Natural killer cell (primary cell): Measurements from ENCODE around the gene C1QTNF2. TPM values are rescaled to one million over a fixed set of nuclear protein-coding genes. Genes with fewer than 3 reads are reported as not detected.

Experiments used
- ATAC-seq, 3 donors: fragments of 150-1000 bp in 2 of 3; fragments of 200-7000 bp in 1 of 3; cut with Tn5 transposase; 1 replicate in 1 of 3; 2 replicates in 2 of 3; pipeline ENCODE4 v1.10.0; 2021; ENCODE audit warnings: mild to moderate bottlenecking in 2 of 3, moderate library complexity in 2 of 3
- DNase-seq, 2 donors: peaks; one replicate each; pipeline versions ENCODE4 v3.0.0 to v3.0.0-alpha.2; 2013 to 2021; ENCODE audit warnings: mixed read lengths in 1 of 2
- H3K27ac ChIP-seq: one replicate; pipeline ENCODE4 v1.5.1; 2013; ENCODE audit warnings: mild to moderate bottlenecking, low read length
- H3K27me3 ChIP-seq: one replicate; pipeline ENCODE4 v1.6.1; 2013; ENCODE audit warnings: low read length; ENCODE audit not compliant: control insufficient read depth, insufficient read depth
- H3K36me3 ChIP-seq: one replicate; pipeline ENCODE4 v1.6.1; 2013; ENCODE audit warnings: low read length; ENCODE audit not compliant: control insufficient read depth, insufficient read depth
- H3K4me1 ChIP-seq: one replicate; pipeline ENCODE4 v1.6.1; 2013; ENCODE audit warnings: low read length; ENCODE audit not compliant: control insufficient read depth, insufficient read depth
- H3K4me3 ChIP-seq: one replicate; pipeline ENCODE4 v1.5.1; 2013; ENCODE audit warnings: low read length
- H3K9me3 ChIP-seq: one replicate; pipeline ENCODE4 v1.6.1; 2013; ENCODE audit warnings: low read length; ENCODE audit not compliant: control insufficient read depth, insufficient read depth
- H3K27ac Mint-ChIP-seq, 2 donors: one replicate each; pipeline ENCODE4 v1.8.0; 2022; ENCODE audit warnings: mild to moderate bottlenecking in 2 of 2, mixed read lengths in 2 of 2, moderate library complexity in 1 of 2
- H3K27me3 Mint-ChIP-seq, 2 donors: one replicate each; pipeline ENCODE4 v1.8.0; 2022; ENCODE audit warnings: low read depth in 2 of 2, mixed read lengths in 2 of 2
- H3K36me3 Mint-ChIP-seq: one replicate; pipeline ENCODE4 v1.8.0; 2022; ENCODE audit warnings: mixed read lengths
- H3K4me1 Mint-ChIP-seq, 2 donors: one replicate each; pipeline ENCODE4 v1.8.0; 2022; ENCODE audit warnings: mixed read lengths in 2 of 2
- H3K4me3 Mint-ChIP-seq: one replicate; pipeline ENCODE4 v1.8.0; 2022; ENCODE audit warnings: mild to moderate bottlenecking, moderate library complexity, mixed read lengths
- H3K9me3 Mint-ChIP-seq, 2 donors: one replicate each; pipeline ENCODE4 v1.8.0; 2022; ENCODE audit warnings: mixed read lengths in 2 of 2
- CTCF ChIP-seq: fragments of 200-600 bp; IDR thresholded peaks from one replicate; pipeline ENCODE4 v1.8.0; 2022; ENCODE audit warnings: antibody characterized with exemption
- WGBS: methylation state at CpG from one replicate; pipeline ENCODE4 v1.1.7; 2013; ENCODE audit warnings: missing lambda C conversion rate; ENCODE audit not compliant: insufficient coverage; 5-methylcytosine and 5-hydroxymethylcytosine counted together
- intact Hi-C: fragments of 100-400 bp; cut with micrococcal nuclease; formaldehyde crosslinking; loops from one replicate; pipeline ENCODE4 v1.14.2; 2022
- total RNA-seq, 4 donors: library from RNA; stranded (reverse); fragments of 120-200 nt in 1 of 4; gene quantifications; one replicate each; pipeline versions ENCODE4 v1.2.3 to v1.2.4, GENCODE V29; 2013 to 2022

C1QTNF2 gene
- total RNA-seq, 3 donors from 2014 or later (not counting 1 experiment from before 2014, with no cell fraction given), result not detected

- intact Hi-C loops, result loop anchor here (1.0 kb wide), 2 partner anchors 300 to 410 kb away; partner anchors contain the start of genes PWWP2A and TTC1
- H3K36me3 ChIP-seq, result peaks cover 9% of the 10 kb centered on the region
- Mint-ChIP-seq H3K9me3 (no peaks in the 10 kb centered on the region), H3K4me3 (peak within 1 kb of the TSS; percentile 96), H3K4me1 (peaks cover 53 to 61% of the 10 kb centered on the region in 2 donors), H3K36me3 (no peaks in the 10 kb centered on the region), H3K27ac (peak within 1 kb of the TSS; percentile 99), H3K27me3 (no peaks in the 10 kb centered on the region)
- DNase-seq (peak; percentile 94 to 96), ATAC-seq (peak; percentile 78 to 87 (median 81))
- peaks cover 19% of the 10 kb centered on the region for H3K4me1 ChIP-seq
- peak within 1 kb of the TSS; percentile 97 for H3K27ac ChIP-seq
- no peaks in the 10 kb centered on the region for H3K9me3 ChIP-seq
- H3K27me3 ChIP-seq, result no peaks in the 10 kb centered on the region
- H3K4me3 ChIP-seq, result peak within 1 kb of the TSS; percentile 99
- no peak for TF ChIP-seq CTCF
- WGBS, result under 1% methylated on average over 48 of the region's 48 CpGs
Observed at GRCh38 chr5:160418561-160419457, 48.4 kb upstream of the C1QTNF2 start, which contains the start of gene SLU7. Gene SLU7 (minus strand): TSS chr5:160419081. CDS start chr5:160415294, 3,787 bp downstream.

DNA sequence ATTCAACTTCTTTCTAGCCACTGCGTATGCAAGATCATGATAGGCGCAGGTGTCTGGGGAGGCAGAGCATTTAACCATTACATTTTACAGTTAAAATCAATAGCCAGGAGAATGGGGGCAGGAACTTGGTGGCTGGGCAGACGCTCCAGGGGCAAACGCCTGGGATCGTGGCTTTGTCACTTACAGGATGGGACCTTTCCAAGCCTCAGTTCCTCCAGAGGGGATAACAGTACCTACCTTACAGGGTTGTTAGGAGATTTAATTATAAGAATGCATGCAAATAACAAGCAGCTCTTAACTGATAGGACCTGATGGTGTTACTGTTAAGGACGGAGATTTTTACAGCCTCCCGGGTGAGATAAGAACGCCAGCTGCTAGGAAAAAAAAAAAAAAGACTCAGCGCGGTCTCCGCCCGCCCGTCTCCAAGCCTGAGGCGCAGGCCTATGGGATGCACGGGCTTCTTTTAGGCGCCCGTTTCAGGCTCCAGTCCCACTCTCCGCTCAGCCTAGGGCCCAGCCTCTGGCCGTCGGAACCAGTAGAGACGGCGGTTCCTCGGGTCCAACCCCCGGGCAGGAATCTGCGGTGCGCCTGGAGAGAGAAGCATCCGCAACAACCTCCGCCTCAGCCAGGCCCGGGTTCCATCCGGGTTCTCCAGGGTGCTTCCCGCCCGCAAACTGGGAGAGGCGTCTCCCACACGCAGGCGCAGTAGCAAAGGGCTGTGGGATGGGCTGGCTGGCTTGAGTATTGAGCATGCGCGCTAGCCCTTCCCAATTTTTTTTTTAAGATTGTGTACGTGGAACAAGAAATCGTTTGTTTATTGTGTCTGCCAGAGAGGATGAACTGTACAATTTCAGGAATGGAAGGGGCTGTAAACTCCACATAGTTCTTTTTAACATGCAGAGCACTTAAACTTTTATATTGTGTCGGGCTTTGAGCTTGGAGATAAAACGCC lies 29.3 kb upstream of the C1QTNF2 start, which contains the start of gene FAM200C:
FAM200C (minus strand) TSS at position 653 of the 952 bp plus-strand sequence. CDS start 4,564 bp downstream, outside the sequence.
- peak within 1 kb of the TSS; percentile 7 for H3K27ac ChIP-seq
- peaks cover 21% of the 10 kb centered on the region for H3K36me3 ChIP-seq
- Mint-ChIP-seq H3K9me3 (no peaks in the 10 kb centered on the region), H3K4me1 (peaks cover 19 to 20% of the 10 kb centered on the region in 2 donors), H3K27ac (peak within 1 kb of the TSS; percentile 85 to 88), H3K27me3 (no peaks in the 10 kb centered on the region), H3K36me3 (peaks cover 18% of the 10 kb centered on the region), H3K4me3 (peak within 1 kb of the TSS; percentile 94)
- intact Hi-C loops, result no loop called here
- H3K27me3 ChIP-seq, result no peaks in the 10 kb centered on the region
- DNase-seq, result peak; percentile 54 to 81
- H3K9me3 ChIP-seq, result no peaks in the 10 kb centered on the region
- peak within 1 kb of the TSS; percentile 76 for H3K4me3 ChIP-seq
- ATAC-seq, result peak; percentile 64 to 83 (median 77)
- TF ChIP-seq CTCF, result no peak
- 1% methylated on average over 41 of the region's 41 CpGs for WGBS
- peaks cover 12% of the 10 kb centered on the region for H3K4me1 ChIP-seq

GRCh38 chr5:160398806-160399205 lies 28.4 kb upstream of the C1QTNF2 start:
- H3K27me3 Mint-ChIP-seq, result no peaks in the 10 kb centered on the region

More at GRCh38 chr5:160398806-160399205, 28.4 kb upstream of the C1QTNF2 start:
- intact Hi-C loops, result no loop called here
- Histone ChIP-seq H3K27ac (no peak overlapping the region), H3K27me3 (no peaks in the 10 kb centered on the region), H3K36me3 (peaks cover 12% of the 10 kb centered on the region), H3K9me3 (no peaks in the 10 kb centered on the region), H3K4me3 (no peak overlapping the region), H3K4me1 (peaks cover 12% of the 10 kb centered on the region)
- ATAC-seq, result no peak
- WGBS, result 100% methylated on average over 1 of the region's 4 CpGs
- peaks cover 9% of the 10 kb centered on the region for H3K36me3 Mint-ChIP-seq
- no peak for DNase-seq
- peak overlapping the region; percentile 85 to 88 for H3K27ac Mint-ChIP-seq
- peaks cover 19 to 20% of the 10 kb centered on the region in 2 donors for H3K4me1 Mint-ChIP-seq
- TF ChIP-seq CTCF, result no peak
- H3K4me3 Mint-ChIP-seq, result peak overlapping the region; percentile 94
- H3K9me3 Mint-ChIP-seq, result no peaks in the 10 kb centered on the region
